Left kidney (tissue), 1 donor: ENCODE data around the gene WNK2. TPM values are rescaled to one million over a fixed set of nuclear protein-coding genes. Genes with fewer than 3 reads are reported as not detected.

ENCODE experiments used
- polyA plus RNA-seq: library from polyadenylated mRNA; unstranded; fragments of 120-200 nt; gene quantifications from one replicate; pipeline ENCODE4 v1.2.1, GENCODE V29; 2013; ENCODE audit not compliant: insufficient read length

The WNK2 gene
- polyA plus RNA-seq, 1 donor, result 28.5 TPM

Other genes starting within 250 kb of the WNK2 start
- 6.5 TPM for gene FGD3, start 236.6 kb upstream of the WNK2 start, polyA plus RNA-seq
- gene SUSD3, start 125.4 kb upstream of the WNK2 start, polyA plus RNA-seq, result 6.9 TPM
- gene CARD19, start 87.9 kb upstream of the WNK2 start, polyA plus RNA-seq, result 16.3 TPM
- 33.6 TPM for gene NINJ1, start 49.9 kb upstream of the WNK2 start, polyA plus RNA-seq